ENCODE data around the gene C16orf74.

GRCh38 chr16:85676466-85676865, 74.4 kb downstream of the C16orf74 start:
- TF ChIP-seq CTCF (IDR thresholded peaks at IDR 0.05; ENCODE audit: insufficient read depth, low read depth, low read length) (no peak), EZH2 (IDR thresholded peaks at IDR 0.05; ENCODE audit: insufficient read depth, low read length) (no peak)
